Activated T-helper 1 cell treated with anti-CD3 and anti-CD28 coated beads, Interleukin-2, amount 50 U/mL, for 16 hours (primary cell): ENCODE results near the gene PPARG.
"Not testable (repeated sequence)": the region's sequence is repeated elsewhere in the genome, so short reads cannot be mapped to it uniquely, and the experiment has no call there.

Source experiments
- DNase-seq, 2 donors: peaks; one replicate each; pipeline ENCODE4 v3.0.0-alpha.2; 2020; ENCODE audit warnings: low read depth in 1 of 2, low spot score in 1 of 2

Gene PPARG

DNA sequence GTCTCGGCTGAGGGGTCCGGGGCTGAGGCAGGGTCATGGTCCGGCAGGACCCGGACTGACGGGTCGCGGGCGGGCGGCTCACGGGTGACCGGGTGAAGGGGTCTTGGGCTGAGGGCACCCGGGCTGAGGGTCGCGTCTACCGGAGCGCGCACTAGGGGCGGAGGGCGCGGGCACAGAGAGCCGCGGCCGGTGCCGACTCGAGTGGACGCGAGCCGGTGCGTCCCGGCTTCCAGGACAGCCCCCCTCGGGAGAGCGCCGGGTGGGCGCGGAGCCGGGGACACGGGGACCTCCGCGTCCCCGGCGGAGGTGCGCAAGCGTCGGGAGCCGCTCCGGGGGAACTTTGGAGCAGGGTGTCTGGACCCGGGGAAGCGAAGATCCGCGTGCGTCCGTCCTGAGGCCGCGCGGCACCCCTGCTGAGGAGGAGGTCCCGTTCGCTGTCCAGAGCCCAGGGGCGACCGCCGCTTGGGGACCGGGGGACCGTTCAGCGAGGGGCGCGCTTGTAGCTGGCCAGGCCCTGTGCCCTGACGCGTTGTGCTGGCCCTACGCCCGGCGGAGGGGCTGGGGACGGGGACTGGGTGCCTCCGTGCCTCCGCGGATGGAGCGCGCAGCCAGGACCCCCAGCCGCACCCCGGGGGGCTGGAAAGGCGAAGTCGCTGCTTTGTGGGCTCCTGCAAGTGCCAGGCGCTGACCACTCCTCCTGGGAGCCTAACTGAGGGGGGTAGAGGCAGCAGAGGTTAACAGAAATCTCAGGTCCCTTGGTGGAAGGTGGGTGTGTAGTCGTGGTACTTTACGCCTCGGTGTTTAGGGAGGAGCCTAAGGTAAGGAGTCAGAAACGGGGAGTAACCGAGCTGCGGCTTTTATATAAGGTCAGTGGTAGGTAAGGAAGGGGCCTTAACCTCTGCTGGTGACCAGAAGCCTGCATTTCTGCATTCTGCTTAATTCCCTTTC is at the start of gene PPARG:
Gene PPARG (plus strand): TSS at position 889 of the 948 bp plus-strand sequence. CDS start 90,642 bp downstream, outside the sequence.
- DNase-seq, result no peak

DNA sequence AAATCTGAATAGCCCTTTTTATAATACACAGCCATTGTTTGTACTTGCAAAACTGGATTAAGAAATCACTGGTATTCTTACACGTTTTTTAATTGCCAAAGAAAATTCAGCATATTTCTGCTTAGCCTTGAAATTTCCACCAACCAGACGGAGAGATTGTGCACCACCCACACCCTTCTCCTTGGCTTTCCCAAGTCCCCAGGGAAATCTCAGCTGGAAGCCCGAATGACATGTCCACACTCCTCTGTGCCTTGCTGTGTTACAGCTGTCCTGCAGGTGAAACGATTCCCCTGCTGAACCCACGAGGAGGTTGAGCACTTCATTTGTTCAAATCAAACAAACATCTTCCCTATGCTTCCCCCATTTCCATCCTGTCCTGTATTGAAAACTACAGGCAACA is 49.6 kb upstream of the PPARG start:
- DNase-seq, result no peak

DNA sequence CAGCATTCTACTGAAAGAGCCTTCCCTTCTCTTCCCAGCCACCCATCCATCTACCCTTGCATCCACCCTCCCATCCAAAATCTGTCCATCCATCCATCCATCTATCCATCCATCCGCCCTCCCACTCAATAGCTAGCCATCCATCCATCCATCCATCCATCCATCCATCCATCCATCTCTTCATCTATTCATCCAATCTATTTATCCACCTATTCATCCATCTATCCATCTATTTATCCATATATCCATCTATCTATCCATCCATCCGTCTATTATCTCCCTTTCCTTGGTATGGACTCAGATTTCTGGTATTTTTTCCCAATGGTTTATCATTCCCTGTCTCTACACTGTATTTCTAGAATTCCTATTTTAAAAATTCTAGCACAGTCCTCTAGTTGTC is 46.1 kb upstream of the PPARG start:
- DNase-seq, result no peak

DNA sequence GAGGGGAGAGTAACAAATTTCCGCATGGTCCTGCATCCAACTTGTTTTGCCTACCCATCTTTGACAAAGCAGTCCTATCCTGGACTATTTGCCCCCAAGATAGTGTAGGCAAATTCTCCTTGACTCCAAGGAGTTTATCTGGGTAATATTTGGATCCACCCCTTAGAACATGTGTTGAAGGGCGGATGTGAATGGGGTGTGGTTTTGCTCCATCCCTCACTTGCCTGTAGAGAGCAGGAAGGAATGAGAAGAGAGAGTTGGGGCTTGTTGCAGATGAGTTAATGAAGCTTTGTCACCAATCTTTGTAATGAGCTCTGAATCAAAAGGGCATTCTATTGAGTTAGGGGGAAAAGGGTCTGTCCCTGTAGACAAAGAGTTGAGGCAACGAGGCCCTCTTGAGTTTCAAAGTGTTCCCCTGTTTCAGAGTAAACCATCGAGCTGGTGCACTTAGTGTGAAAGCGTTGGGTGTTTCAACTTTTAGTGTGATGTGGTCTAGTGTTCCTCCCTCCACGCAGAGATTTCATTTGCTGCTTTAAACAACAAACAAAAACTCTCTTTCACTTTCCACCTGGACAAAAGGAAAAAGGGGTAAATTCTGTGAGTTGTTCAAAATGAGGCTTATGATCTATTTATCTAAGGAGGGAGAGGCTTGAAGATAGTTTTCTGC is 42.2 kb upstream of the PPARG start:
- DNase-seq, result no peak

DNA sequence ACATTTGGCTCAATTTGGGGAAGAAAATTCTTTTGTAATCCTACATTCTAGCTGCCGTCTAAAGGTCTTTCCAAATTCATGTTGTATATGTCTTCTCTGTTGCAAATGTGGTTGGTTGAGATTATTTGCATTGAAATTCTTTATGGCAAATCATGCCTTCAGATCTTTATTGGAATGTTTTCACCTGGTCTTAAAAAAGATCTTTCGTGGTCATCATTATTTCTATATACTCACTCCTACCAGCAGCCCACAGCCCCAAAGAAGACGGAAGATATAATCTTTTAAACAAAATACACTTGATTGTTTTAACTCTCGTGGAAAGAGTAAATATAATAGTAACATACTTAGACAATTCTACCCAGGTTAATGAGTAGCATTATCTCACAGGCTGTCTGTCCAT is 41.5 kb upstream of the PPARG start:
- no peak for DNase-seq

DNA sequence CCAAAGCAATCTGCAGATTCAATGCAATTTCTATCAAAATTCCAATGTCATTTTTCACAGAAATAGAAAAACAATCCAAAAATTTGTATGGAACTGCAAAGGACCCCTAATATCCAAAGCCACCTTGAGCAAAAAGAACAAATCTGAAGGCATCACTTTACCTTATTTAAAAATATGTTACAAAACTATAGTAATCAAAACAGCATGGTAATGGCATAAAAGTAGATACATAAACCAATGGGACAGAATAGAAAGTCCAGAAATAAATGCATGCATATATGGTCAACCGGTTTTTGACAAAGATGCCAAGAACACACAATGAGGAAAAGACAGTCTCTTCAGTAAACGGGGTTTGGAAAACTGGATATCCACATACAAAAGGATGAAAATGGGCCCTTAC is 39.4 kb upstream of the PPARG start:
- no peak for DNase-seq

DNA sequence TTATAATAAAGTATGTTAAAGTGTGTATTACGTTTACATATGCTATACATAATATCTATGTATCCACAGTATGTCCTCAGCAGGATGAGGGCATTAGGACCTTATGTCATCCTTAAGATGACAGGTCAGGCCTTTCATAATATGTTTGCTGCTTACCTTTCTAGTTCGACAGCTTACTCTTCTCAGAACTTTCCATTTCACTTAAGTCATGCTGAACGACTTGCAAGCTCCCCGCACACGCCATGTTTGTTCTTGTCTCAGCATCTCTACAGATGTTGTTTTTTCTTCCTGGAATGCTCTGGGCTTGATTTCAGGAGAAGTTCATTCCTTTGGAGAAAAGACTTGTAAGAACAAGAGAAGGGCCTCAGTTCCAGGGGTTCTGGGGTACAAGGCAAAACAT is 36.0 kb upstream of the PPARG start:
- DNase-seq, result no peak

DNA sequence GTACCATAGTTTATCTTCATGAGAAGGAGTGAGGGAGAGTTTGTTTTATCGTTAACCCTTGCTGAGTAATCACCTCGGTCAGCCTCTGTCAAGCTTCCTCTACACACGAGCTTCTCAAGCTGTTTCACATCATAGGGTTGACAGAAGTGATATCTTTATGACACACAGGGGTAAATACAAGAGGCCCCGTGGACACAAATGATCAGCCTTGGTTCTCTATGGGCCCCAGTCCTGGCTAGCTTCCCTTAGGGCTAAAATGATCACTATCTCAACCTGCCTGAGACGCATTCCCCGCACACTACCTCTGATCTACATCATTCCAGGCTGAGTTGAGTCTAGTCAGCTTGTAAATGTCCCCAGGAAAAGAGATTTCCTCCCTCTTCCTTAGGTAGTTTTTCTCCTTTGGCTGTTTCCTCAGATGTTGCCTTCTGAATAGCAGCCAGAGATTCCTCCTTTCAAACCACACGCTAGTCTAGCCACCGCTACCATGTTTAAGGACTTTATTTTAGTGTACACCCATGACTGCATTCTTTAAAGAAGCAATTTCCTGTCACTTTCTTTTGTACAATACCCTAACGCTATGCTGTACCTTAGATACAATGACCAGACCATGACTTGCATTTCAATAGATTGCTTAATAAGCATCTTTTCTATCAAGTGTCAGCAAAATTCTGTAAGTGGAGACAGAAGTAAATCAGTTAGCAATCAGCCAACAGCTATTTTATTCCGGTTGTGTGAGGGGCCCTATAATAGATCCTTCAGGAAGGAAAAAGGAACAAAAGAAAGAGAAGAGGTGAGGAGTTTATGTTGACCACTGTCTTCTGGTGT is 35.1 kb upstream of the PPARG start:
- DNase-seq, result no peak

DNA sequence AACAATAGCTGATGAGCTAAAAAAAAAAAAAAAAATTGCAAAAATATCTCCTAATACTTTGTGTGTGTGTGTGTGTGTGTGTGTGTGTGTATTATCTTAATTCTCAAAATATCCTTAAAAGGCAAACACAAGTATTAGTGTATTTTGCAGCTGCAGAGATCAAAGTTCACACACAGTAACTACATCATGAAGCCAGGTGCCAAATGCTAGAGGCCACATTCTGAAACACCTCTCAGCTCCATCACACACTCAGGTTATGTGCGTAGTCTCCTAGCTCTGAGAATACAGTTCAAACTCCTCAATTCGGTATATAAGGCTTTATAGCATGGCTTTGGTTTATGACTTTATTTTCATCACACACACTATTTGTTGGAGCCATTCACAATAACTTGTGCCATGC is 33.5 kb upstream of the PPARG start:
- no peak for DNase-seq

DNA sequence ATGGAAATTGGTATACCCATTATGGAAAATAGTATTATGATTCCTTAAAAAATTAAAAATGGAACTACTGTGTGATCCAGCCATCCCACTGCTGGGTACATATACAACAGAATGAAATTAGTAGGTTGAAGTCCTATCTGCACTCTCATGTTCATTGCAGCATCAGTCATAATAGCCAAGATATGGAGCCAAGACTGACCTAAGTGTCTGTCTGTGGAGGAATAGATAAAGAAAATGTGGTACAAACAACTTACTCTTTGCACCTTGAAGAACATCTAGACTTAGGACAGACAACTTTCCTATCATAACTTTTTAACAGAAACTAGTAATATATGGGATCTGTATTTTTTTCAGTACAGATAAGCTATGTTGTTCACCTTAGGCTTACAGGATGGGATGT is 30.0 kb upstream of the PPARG start:
- DNase-seq, result no peak

DNA sequence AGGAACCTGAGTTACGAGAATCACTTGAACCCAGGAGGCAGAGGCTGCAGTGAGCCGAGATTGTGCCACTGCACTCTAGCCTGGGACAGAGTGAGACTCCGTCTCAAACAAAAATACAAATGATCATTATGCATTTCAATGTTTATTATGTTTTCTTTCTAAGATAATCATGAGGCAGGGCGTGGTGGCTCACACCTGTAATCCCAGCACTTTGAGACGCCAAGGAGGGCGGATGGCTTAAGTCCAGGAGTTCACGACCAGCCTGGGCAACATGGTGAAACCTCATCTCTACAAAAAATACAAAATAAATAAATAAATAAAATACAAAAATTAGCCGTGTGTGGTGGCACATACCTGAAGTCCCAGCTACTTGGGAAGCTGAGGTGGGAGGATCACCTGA is 26.7 kb upstream of the PPARG start:
- DNase-seq, result not testable (repeated sequence)

DNA sequence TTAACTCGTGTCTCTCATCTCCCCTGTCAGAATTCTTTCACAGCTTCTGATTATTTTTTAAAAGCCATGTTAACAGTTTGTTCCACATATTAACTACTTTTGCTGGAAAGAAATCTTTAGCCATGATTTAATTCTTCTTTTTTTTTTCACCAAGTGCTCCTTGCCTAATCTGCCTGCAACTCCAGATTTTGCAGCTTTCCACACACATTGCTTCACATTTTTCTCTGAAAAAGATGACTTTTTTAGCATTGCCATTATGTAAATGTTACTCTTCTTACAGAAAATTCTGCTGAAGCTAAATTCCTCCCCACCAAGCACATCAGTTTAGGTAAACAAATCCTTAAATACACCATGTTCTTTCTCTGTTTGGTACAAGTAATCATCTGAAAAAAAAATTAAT is 23.4 kb upstream of the PPARG start:
- DNase-seq, result no peak

DNA sequence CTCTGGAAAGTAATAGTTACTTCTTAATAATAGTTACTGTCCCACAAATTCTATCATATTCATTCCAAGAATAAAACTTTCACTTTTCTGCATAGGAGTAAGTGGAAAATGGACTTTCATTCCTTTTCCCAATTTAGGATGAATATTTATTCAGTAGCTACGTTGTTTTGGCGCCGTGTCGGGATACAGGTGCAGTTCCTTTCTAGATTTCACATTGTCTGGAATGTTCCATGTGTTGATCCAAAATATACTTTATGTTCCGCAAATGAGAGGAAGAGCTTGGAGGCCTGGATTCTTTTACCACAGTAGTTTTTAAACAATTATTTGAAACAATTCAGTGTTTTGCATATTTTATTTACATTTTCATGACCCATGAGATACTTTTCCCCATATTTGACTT is 22.8 kb upstream of the PPARG start:
- no peak for DNase-seq

DNA sequence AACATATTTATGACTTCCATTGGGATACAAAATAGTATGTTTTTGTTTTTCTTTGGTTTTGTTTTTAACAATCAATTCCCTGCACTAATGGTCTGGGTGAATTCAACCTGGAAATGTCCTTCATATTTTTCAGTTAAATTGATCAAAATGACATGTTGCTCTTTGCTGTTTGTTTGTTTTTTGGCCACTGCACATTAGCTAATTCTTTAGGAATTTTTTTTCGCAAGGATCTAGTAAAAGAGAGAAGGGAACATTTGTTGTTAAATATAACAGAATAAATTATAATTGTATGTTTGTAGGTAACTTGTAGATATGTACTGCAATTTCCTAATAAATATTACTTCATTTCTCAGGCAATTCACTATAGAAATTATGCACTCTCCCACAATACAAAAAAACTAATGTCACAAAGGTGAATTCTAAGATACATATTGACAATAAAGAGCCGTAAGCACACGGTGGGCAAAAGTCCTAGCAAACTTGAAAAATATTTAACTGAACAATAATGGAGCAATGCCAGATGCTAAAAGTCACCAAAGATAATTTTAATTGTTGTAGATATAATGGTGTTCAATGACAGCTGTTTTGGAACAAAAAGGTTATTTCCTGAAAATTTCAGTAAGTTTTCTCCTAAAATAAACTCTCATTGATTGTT is 21.4 kb upstream of the PPARG start:
- no peak for DNase-seq

DNA sequence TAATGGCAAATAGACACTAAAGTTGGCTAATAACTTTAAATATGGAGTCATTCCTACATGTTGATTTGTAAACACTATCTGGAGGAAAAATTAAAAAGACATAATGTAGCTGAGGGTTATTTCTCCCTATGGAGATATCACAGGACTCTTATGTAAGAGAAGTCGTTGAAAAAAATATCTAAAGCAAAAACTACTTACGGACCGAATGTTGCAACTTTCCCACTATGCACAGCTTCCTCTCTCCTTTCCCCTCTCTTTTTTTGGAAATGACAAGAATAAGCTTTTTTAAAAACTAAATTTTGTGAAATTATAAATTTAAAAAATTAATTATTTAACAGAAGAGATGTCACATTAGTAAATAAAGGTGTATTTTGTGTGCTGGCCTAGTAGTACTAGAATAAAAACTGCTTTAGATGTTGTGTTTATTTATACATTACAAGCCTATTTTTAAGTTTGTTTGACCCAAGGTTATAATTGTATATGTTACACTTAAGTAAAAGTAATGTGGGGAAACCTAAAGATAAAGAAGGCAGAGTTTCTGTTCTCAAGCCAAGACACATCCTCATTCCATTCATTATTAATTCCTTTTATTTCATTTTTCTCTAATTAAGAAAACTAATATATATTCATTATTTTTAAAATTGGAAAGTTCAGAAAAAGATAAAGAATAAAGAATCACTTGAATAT is 20.7 kb upstream of the PPARG start:
- no peak for DNase-seq

DNA sequence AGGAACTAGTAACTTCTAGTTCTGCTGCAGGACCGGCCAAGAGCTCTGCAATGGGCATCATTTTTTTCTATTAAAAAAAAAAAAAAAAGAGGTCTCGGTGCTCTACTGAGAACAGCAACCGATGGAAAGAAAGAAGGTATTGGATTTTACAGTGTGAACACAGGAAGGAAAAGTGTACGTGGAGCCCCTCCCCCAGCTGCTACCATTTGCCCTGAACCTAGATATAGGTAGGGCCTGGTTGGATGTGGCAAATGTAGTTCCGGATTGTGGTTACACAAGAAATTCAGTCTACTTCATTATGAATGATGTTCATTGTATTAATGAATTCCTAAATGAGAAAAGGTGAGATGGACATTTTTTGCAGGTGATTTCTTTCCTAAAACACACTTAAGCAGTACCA is 17.9 kb upstream of the PPARG start:
- no peak for DNase-seq

DNA sequence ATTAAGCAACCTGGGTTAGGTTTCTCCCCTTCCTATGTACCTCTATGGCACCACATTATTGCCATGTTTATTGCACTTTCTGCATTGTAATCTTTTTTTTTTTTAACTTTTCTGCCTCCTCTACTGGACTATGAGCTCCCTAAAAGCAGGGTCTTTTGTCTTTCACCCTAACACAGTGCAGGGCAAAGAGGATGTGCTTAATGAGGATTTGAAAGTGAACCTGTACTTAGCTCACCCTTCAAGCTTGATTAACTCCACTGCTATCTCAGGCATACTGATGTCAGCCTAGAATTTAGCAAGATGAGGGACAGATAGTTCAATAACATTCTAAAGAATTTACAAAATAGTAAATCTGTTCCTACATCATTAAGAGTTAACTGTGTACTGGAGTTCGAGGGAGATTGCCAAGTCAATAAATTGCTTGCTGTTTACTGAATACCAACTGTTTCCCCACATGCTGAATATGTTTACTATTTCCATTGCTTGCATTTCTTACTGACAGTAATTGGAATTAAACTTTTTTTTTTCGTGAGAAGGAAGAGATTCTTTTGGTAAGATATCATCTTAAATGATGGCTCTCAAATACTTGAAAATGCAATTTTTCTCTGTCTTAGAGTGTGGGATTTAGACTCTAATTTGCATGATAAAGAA is 15.7 kb upstream of the PPARG start:
- no peak for DNase-seq

DNA sequence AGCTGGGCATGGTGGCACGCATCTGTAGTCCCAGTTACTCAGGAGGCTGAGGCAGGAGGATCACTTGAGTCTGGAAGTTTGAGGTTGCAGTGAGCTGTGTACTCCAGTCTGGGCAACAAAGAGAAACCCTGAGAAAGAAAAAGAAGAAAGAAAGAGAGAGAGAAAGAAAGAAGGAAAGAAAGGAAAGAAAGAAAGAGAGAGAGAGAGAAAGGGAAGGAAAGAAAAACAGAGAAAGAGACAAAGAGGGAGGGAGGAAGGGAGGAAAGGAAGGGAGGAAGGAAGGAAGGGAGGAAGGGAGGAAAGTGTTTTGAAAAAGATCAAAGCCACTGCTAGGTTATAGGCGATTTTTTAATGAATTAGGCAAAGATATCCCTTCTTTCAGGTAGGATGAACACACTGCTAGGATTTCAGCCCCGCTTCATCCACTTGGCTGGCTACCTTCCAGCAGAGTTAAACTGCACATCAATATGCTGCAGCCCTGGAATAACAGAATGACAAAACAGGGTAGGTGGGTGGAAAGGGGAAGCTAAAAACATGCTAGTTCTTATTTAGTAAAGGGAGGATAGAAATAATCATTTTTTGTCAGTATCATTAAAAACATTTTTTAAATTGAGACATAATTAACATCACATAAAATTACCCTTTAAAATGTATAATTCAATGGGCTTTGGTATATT is 12.8 kb upstream of the PPARG start:
- no peak for DNase-seq

DNA sequence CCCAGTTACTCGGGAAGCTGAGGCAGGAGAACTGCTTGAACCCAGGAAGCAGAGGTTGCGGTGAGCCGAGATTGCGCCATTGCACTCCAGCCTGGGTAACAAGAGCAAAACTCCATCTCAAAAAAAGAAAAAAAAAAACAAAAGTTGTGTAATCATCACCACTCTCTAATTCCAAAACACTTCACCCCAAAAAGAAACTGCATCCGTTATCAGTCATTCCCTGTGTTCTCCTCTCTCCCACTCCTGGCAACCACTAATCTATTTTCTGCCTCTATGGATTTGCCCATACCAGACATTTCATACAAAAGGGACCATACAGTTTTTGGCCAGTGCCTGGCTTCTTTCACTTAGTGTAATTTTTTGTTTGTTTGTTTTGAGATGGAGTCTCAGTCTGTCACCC is 12.0 kb upstream of the PPARG start:
- DNase-seq, result not testable (repeated sequence)

DNA sequence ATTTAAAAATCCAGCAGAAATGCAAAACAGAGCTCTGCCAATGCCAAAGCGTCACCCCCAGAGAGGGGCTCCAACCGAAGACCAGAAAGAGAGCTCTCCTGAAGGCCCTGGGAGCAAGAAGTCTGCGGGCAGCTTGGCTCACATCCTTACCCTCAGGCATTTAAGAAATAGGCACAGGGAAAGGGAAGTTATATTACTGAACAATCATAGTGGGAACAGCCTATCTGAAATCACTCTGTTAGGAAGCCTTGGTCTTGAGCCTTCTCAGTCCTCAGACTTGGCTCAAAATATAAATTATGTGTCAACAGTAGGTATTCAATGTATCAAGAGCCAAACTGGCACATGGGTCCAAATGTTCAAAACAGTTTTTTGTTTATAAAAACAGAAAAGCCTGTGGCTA is 10.3 kb upstream of the PPARG start:
- DNase-seq, result no peak
